Mesodermal cell (in vitro differentiated cells): ENCODE data around the gene ADCK2.
A peak's percentile ranks its signal among the peaks of the same experiment; 100 is the strongest.
"Not testable (repeated sequence)": the region's sequence is repeated elsewhere in the genome, so short reads cannot be mapped to it uniquely, and the experiment has no call there.

Experiments
- H3K27ac ChIP-seq: 2 replicates; pipeline ENCODE4 v1.7.0; 2013; ENCODE audit warnings: mild to moderate bottlenecking, low read depth, low read length, moderate library complexity; ENCODE audit not compliant: severe bottlenecking
- H3K36me3 ChIP-seq: 2 replicates; pipeline ENCODE4 v1.7.1; 2013; ENCODE audit warnings: mild to moderate bottlenecking, low read length, moderate library complexity; ENCODE audit not compliant: control insufficient read depth, insufficient read depth
- H3K4me1 ChIP-seq: one replicate; pipeline ENCODE4 v1.7.1; 2013; ENCODE audit warnings: mild to moderate bottlenecking, low read length; ENCODE audit not compliant: insufficient read depth, control insufficient read depth, poor library complexity, severe bottlenecking
- H3K4me3 ChIP-seq: 2 replicates; pipeline ENCODE4 v1.7.0; 2013; ENCODE audit warnings: low read length, control low read depth, mild to moderate bottlenecking; ENCODE audit not compliant: insufficient read depth, poor library complexity, severe bottlenecking; ENCODE audit errors: extremely low read depth
- H3K9me3 ChIP-seq: 2 replicates; pipeline ENCODE4 v1.7.1; 2013; ENCODE audit warnings: mild to moderate bottlenecking, low read length, moderate library complexity; ENCODE audit not compliant: control insufficient read depth
- WGBS, 2 experiments: methylation state at CpG; one replicate each; pipeline ENCODE4 v1.1.5; 2013; ENCODE audit warnings: missing lambda C conversion rate in 2 of 2; ENCODE audit not compliant: insufficient coverage in 2 of 2; 5-methylcytosine and 5-hydroxymethylcytosine counted together

The ADCK2 gene

GRCh38 chr7:140674899-140675701, 2.4 kb downstream of the ADCK2 start:
- Histone ChIP-seq H3K4me1 (no peaks in the 10 kb centered on the region), H3K4me3 (no peak overlapping the region), H3K9me3 (no peaks in the 10 kb centered on the region), H3K27ac (no peak overlapping the region), H3K36me3 (no peaks in the 10 kb centered on the region)
- WGBS, 2 experiments = 66 to 83% methylated on average over 4 to 5 of the region's 8 CpGs

- Histone ChIP-seq H3K4me3 (no peak overlapping the region), H3K4me1 (no peaks in the 10 kb centered on the region), H3K36me3 (peaks cover 2% of the 10 kb centered on the region), H3K27ac (no peak overlapping the region), H3K9me3 (no peaks in the 10 kb centered on the region)
- 79 to 100% methylated on average over 1 to 2 of the region's 4 CpGs for WGBS, 2 experiments
Measured at GRCh38 chr7:140675726-140676125, 3.0 kb downstream of the ADCK2 start.

GRCh38 chr7:140676306-140676705, 3.6 kb downstream of the ADCK2 start:
- H3K36me3 ChIP-seq = peaks cover 5% of the 10 kb centered on the region
- WGBS, 2 experiments = 93 to 100% methylated on average over 2 of the region's 3 CpGs

GRCh38 chr7:140676956-140677355, 4.2 kb downstream of the ADCK2 start:
- H3K4me3 ChIP-seq, H3K27ac ChIP-seq, H3K9me3 ChIP-seq, H3K36me3 ChIP-seq, H3K4me1 ChIP-seq: not testable (repeated sequence)
- 91 to 96% methylated on average over 5 to 10 of the region's 11 CpGs for WGBS, 2 experiments

More at GRCh38 chr7:140676306-140676705, 3.6 kb downstream of the ADCK2 start:
- Histone ChIP-seq H3K4me1 (no peaks in the 10 kb centered on the region), H3K4me3 (no peak overlapping the region), H3K9me3 (no peaks in the 10 kb centered on the region), H3K27ac (no peak overlapping the region)

GRCh38 chr7:140677496-140677895, 4.8 kb downstream of the ADCK2 start:
- H3K4me1 ChIP-seq = no peaks in the 10 kb centered on the region
- H3K36me3 ChIP-seq = peaks cover 5% of the 10 kb centered on the region
- no peak overlapping the region for H3K4me3 ChIP-seq
- 85 to 87% methylated on average over 2 to 3 of the region's 3 CpGs for WGBS, 2 experiments
- H3K27ac ChIP-seq = no peak overlapping the region
- no peaks in the 10 kb centered on the region for H3K9me3 ChIP-seq

- WGBS, 2 experiments = 91 to 93% methylated on average over 20 of the region's 20 CpGs
- Histone ChIP-seq H3K9me3 (no peaks in the 10 kb centered on the region), H3K36me3 (peaks cover 5% of the 10 kb centered on the region), H3K4me1 (peaks cover 2% of the 10 kb centered on the region), H3K27ac (no peak overlapping the region), H3K4me3 (no peak overlapping the region)
Measured at GRCh38 chr7:140678081-140678815, 5.5 kb downstream of the ADCK2 start.

GRCh38 chr7:140678816-140679130, 6.0 kb downstream of the ADCK2 start:
- H3K9me3 ChIP-seq = no peaks in the 10 kb centered on the region
- WGBS, 2 experiments = 87 to 92% methylated on average over 4 to 6 of the region's 7 CpGs
- H3K4me3 ChIP-seq = no peak overlapping the region
- peaks cover 6% of the 10 kb centered on the region for H3K4me1 ChIP-seq
- peaks cover 5% of the 10 kb centered on the region for H3K36me3 ChIP-seq
- no peak overlapping the region for H3K27ac ChIP-seq

- no peak overlapping the region for H3K4me3 ChIP-seq
- WGBS, 2 experiments = 95 to 100% methylated on average over 3 to 8 of the region's 9 CpGs
- H3K27ac ChIP-seq = no peak overlapping the region
- peaks cover 5% of the 10 kb centered on the region for H3K36me3 ChIP-seq
- H3K4me1 ChIP-seq = peaks cover 6% of the 10 kb centered on the region
- no peaks in the 10 kb centered on the region for H3K9me3 ChIP-seq
Measured at GRCh38 chr7:140679186-140679585, 6.4 kb downstream of the ADCK2 start.

- Histone ChIP-seq H3K9me3 (no peaks in the 10 kb centered on the region), H3K4me1 (peaks cover 6% of the 10 kb centered on the region), H3K4me3 (no peak overlapping the region), H3K36me3 (peaks cover 5% of the 10 kb centered on the region), H3K27ac (no peak overlapping the region)
- WGBS, 2 experiments = 89 to 97% methylated on average over 7 of the region's 7 CpGs
Measured at GRCh38 chr7:140680886-140681285, 8.1 kb downstream of the ADCK2 start.

GRCh38 chr7:140681766-140682165, 9.0 kb downstream of the ADCK2 start:
- Histone ChIP-seq H3K9me3 (no peaks in the 10 kb centered on the region), H3K4me3 (no peak overlapping the region), H3K4me1 (peaks cover 6% of the 10 kb centered on the region), H3K27ac (no peak overlapping the region), H3K36me3 (peaks cover 5% of the 10 kb centered on the region)
- 90 to 93% methylated on average over 3 of the region's 3 CpGs for WGBS, 2 experiments

GRCh38 chr7:140683657-140684056, 10.9 kb downstream of the ADCK2 start:
- Histone ChIP-seq H3K4me1 (peaks cover 6% of the 10 kb centered on the region), H3K9me3 (no peaks in the 10 kb centered on the region), H3K27ac (peak overlapping the region; percentile 71), H3K4me3 (no peak overlapping the region), H3K36me3 (peaks cover 5% of the 10 kb centered on the region)
- 49 to 83% methylated on average over 1 to 2 of the region's 3 CpGs for WGBS, 2 experiments
